Retinal pigment epithelial cell (primary cell): Measurements from ENCODE around the gene DEFB110.
A peak's percentile ranks its signal among the peaks of the same experiment; 100 is the strongest.

Source experiments
- DNase-seq: peaks from one replicate; pipeline ENCODE4 v3.0.0-alpha.2; 2010; ENCODE audit warnings: low read depth
- H3K4me3 ChIP-seq: 2 replicates; pipeline ENCODE4 v1.5.1; 2011; ENCODE audit warnings: mild to moderate bottlenecking, low read length, control low read depth, moderate library complexity
- CTCF ChIP-seq: conservative IDR thresholded peaks from 2 replicates; pipeline ENCODE4 v1.5.1; 2011; ENCODE audit warnings: low read depth, low read length, control low read depth, inconsistent platforms

DEFB110 gene

GRCh38 chr6:50030350-50030749 is 8.6 kb upstream of the DEFB110 start:
- DNase-seq = no peak

GRCh38 chr6:50025258-50025657 is 3.5 kb upstream of the DEFB110 start:
- no peak overlapping the region for H3K4me3 ChIP-seq
- no peak for DNase-seq
- no peak for TF ChIP-seq CTCF

More at GRCh38 chr6:50030350-50030749, 8.6 kb upstream of the DEFB110 start:
- no peak overlapping the region for H3K4me3 ChIP-seq
- no peak for TF ChIP-seq CTCF

GRCh38 chr6:50007819-50008218 is 14.0 kb downstream of the DEFB110 start:
- no peak overlapping the region for H3K4me3 ChIP-seq
- peak; percentile 86 for DNase-seq
- TF ChIP-seq CTCF = no peak

GRCh38 chr6:50003139-50003538 is 18.7 kb downstream of the DEFB110 start:
- DNase-seq = no peak
- no peak overlapping the region for H3K4me3 ChIP-seq
- TF ChIP-seq CTCF = no peak

GRCh38 chr6:49995278-49995677 is 26.5 kb downstream of the DEFB110 start:
- no peak for TF ChIP-seq CTCF
- no peak overlapping the region for H3K4me3 ChIP-seq
- no peak for DNase-seq

- no peak for TF ChIP-seq CTCF
- DNase-seq = no peak
- no peak overlapping the region for H3K4me3 ChIP-seq
These were observed 32.9 kb downstream of the DEFB110 start for GRCh38 chr6:49988900-49989299.

- no peak for TF ChIP-seq CTCF
- H3K4me3 ChIP-seq = no peak overlapping the region
- DNase-seq = no peak
These were observed 34.0 kb downstream of the DEFB110 start for GRCh38 chr6:49987749-49988148.
